Ovary (tissue), 3 donors: ENCODE results near the gene MAD1L1.

Experiments
- POLR2A ChIP-seq: fragments of 450-650 bp; IDR thresholded peaks from one replicate; pipeline ENCODE4 v1.6.1; 2017; ENCODE audit warnings: antibody characterized with exemption, mild to moderate bottlenecking, moderate library complexity
- TF ChIP-seq, protein P1 (sequence below), 3 donors: fragments of 450-650 bp in 2 of 3; fragments of 200-600 bp in 1 of 3; IDR thresholded peaks; one replicate each; pipeline versions ENCODE4 v1.5.1 to v1.8.0; 2016 to 2022; ENCODE audit warnings: antibody characterized with exemption in 3 of 3, mild to moderate bottlenecking in 1 of 3
- donor health status: DM: no; HTN: no; CAD: no.

DNA sequence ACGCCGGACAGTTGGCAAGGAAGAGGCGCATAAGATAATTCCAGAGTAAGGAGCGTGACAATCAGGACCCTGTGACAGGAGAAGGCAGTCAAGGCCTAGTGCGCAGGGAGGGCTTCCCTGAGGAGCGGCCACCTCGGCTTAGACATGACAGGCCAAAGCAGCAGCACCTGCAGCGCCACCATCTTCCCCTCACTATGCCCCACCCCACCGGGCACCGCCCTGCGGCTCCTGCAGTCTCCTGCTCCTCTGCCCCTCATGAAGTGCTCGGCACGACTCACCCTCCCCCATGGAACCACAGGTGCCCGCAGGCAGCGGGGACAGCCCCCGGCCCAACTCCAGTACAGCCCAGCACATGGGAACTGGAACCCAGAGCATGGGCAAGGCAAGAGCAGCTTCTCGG is 11.8 kb downstream of the MAD1L1 start:
- TF ChIP-seq, protein P1, sequence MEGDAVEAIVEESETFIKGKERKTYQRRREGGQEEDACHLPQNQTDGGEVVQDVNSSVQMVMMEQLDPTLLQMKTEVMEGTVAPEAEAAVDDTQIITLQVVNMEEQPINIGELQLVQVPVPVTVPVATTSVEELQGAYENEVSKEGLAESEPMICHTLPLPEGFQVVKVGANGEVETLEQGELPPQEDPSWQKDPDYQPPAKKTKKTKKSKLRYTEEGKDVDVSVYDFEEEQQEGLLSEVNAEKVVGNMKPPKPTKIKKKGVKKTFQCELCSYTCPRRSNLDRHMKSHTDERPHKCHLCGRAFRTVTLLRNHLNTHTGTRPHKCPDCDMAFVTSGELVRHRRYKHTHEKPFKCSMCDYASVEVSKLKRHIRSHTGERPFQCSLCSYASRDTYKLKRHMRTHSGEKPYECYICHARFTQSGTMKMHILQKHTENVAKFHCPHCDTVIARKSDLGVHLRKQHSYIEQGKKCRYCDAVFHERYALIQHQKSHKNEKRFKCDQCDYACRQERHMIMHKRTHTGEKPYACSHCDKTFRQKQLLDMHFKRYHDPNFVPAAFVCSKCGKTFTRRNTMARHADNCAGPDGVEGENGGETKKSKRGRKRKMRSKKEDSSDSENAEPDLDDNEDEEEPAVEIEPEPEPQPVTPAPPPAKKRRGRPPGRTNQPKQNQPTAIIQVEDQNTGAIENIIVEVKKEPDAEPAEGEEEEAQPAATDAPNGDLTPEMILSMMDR (IDR thresholded peaks at IDR 0.05) = no peak
- TF ChIP-seq POLR2A = no peak
